HG03025 (cell line): ENCODE data around the gene SERTAD2.

ENCODE experiments used
- ATAC-seq: cut with Tn5 transposase; IDR thresholded peaks from one replicate; pipeline ENCODE4 v1.9.1; 2021; ENCODE audit warnings: mild to moderate bottlenecking, moderate library complexity; ENCODE audit not compliant: unreplicated experiment, low FRiP score

SERTAD2 gene

GRCh38 chr2:64615192-64615763, 38.4 kb downstream of the SERTAD2 start:
- no peak for ATAC-seq

GRCh38 chr2:64613276-64613675, 40.4 kb downstream of the SERTAD2 start:
- no peak for ATAC-seq

GRCh38 chr2:64612575-64613195, 41.0 kb downstream of the SERTAD2 start:
- no peak for ATAC-seq

- ATAC-seq = no peak
Observed at GRCh38 chr2:64610316-64610855, 43.3 kb downstream of the SERTAD2 start.

GRCh38 chr2:64609942-64610281, 43.8 kb downstream of the SERTAD2 start:
- ATAC-seq = no peak

- peak; percentile 32 for ATAC-seq
Observed at GRCh38 chr2:64609227-64609941, 44.3 kb downstream of the SERTAD2 start.

GRCh38 chr2:64608867-64609226, 44.9 kb downstream of the SERTAD2 start:
- no peak for ATAC-seq

GRCh38 chr2:64607381-64608304, 46.1 kb downstream of the SERTAD2 start:
- ATAC-seq = no peak

GRCh38 chr2:64606479-64607363, 47.0 kb downstream of the SERTAD2 start:
- ATAC-seq = peak; percentile 88

- ATAC-seq = no peak
Observed at GRCh38 chr2:64605991-64606478, 47.7 kb downstream of the SERTAD2 start.

GRCh38 chr2:64605026-64605471, 48.7 kb downstream of the SERTAD2 start:
- ATAC-seq = no peak

GRCh38 chr2:64604155-64604554, 49.6 kb downstream of the SERTAD2 start:
- no peak for ATAC-seq

- ATAC-seq = no peak
Observed at GRCh38 chr2:64602436-64602835, 51.3 kb downstream of the SERTAD2 start.

GRCh38 chr2:64601785-64602391, 51.8 kb downstream of the SERTAD2 start:
- ATAC-seq = no peak

- ATAC-seq = no peak
Observed at GRCh38 chr2:64601034-64601754, 52.5 kb downstream of the SERTAD2 start.

- ATAC-seq = no peak
Observed at GRCh38 chr2:64599469-64599868, 54.2 kb downstream of the SERTAD2 start.

- no peak for ATAC-seq
Observed at GRCh38 chr2:64598226-64598625, 55.5 kb downstream of the SERTAD2 start.

- no peak for ATAC-seq
Observed at GRCh38 chr2:64595397-64596176, 58.1 kb downstream of the SERTAD2 start.
